Stimulated activated CD4-positive, alpha-beta T cell treated with anti-CD3 and anti-CD28 coated beads, Interleukin-15, amount 100 ng/mL, for 24 hours (primary cell): Measurements from ENCODE around the gene SLC9A3.
"Not testable (repeated sequence)": the region's sequence is repeated elsewhere in the genome, so short reads cannot be mapped to it uniquely, and the experiment has no call there.

ENCODE experiments used
- DNase-seq: peaks from one replicate; pipeline ENCODE4 v3.0.0-alpha.2; 2020

SLC9A3 gene

GRCh38 chr5:524234-524972, at the start of gene SLC9A3:
TSS of gene SLC9A3 (minus strand) at chr5:524449.
- DNase-seq: no peak

GRCh38 chr5:573976-574375, 49.7 kb upstream of the SLC9A3 start:
- DNase-seq: no peak

GRCh38 chr5:573206-573605, 49.0 kb upstream of the SLC9A3 start:
- DNase-seq: no peak

- no peak for DNase-seq
Observed at GRCh38 chr5:572398-573019, 48.3 kb upstream of the SLC9A3 start.

- no peak for DNase-seq
Observed at GRCh38 chr5:571791-572190, 47.5 kb upstream of the SLC9A3 start.

- no peak for DNase-seq
Observed at GRCh38 chr5:570886-571285, 46.6 kb upstream of the SLC9A3 start.

- DNase-seq: no peak
Observed at GRCh38 chr5:570446-570845, 46.2 kb upstream of the SLC9A3 start.

GRCh38 chr5:569868-570361, 45.7 kb upstream of the SLC9A3 start:
- DNase-seq: no peak

GRCh38 chr5:569358-569867, 45.2 kb upstream of the SLC9A3 start:
- no peak for DNase-seq

- DNase-seq: no peak
Observed at GRCh38 chr5:568809-569208, 44.6 kb upstream of the SLC9A3 start.

- no peak for DNase-seq
Observed at GRCh38 chr5:568061-568781, 44.0 kb upstream of the SLC9A3 start.

GRCh38 chr5:567664-568060, 43.4 kb upstream of the SLC9A3 start:
- DNase-seq: no peak

GRCh38 chr5:566636-567309, 42.5 kb upstream of the SLC9A3 start:
- no peak for DNase-seq

- DNase-seq: no peak
Observed at GRCh38 chr5:565782-566440, 41.7 kb upstream of the SLC9A3 start.

- DNase-seq: no peak
Observed at GRCh38 chr5:561408-561807, 37.2 kb upstream of the SLC9A3 start.

GRCh38 chr5:560792-561166, 36.5 kb upstream of the SLC9A3 start:
- DNase-seq: no peak

GRCh38 chr5:558871-559503, 34.7 kb upstream of the SLC9A3 start:
- no peak for DNase-seq

- no peak for DNase-seq
Observed at GRCh38 chr5:558326-558725, 34.1 kb upstream of the SLC9A3 start.

GRCh38 chr5:557917-558316, 33.7 kb upstream of the SLC9A3 start:
- DNase-seq: not testable (repeated sequence)

- no peak for DNase-seq
Observed at GRCh38 chr5:556909-557441, 32.7 kb upstream of the SLC9A3 start.

GRCh38 chr5:555058-555623, 30.9 kb upstream of the SLC9A3 start:
- no peak for DNase-seq
